SK-N-SH (cell line): ENCODE data around the gene TMED3. TPM values are rescaled to one million over a fixed set of nuclear protein-coding genes. Genes with fewer than 3 reads are reported as not detected.
"Not testable (repeated sequence)": the region's sequence is repeated elsewhere in the genome, so short reads cannot be mapped to it uniquely, and the experiment has no call there.

Source experiments
- CTCF ChIA-PET: fragments of 300-600, 350-600 bp; formaldehyde crosslinking; extraction: SDS; loops from one replicate; lab custom pipeline; 2021; lab: Yijun Ruan, JAX
- POLR2A ChIA-PET: fragments of 350-600 bp; sonication (Branson Sonifier 250); formaldehyde crosslinking; extraction: SDS; loops from one replicate; lab custom pipeline; 2020; ENCODE audit warnings: antibody characterized with exemption, inconsistent platforms; lab: Yijun Ruan, JAX
- DNase-seq: peaks from one replicate; pipeline ENCODE4 v3.0.0; 2012
- H2AFZ ChIP-seq: fragments of 200-600 bp; sonication (generic); 2 replicates; pipeline ENCODE4 v1.8.1; 2016; ENCODE audit warnings: antibody characterized with exemption, mild to moderate bottlenecking, low read depth
- H3F3A ChIP-seq: fragments of 200-600 bp; sonication (generic); replicated peaks from 2 replicates; pipeline ENCODE3; 2016; ENCODE audit warnings: antibody characterized with exemption, mild to moderate bottlenecking; ENCODE audit not compliant: insufficient read depth
- H3K27ac ChIP-seq, 2 experiments: fragments of 200-500 bp in 1 of 2; fragments of 200-600 bp in 1 of 2; sonication (Bioruptor generic) in 1 of 2; sonication (generic), shearing (Covaris generic) in 1 of 2; 2 replicates each; pipeline versions ENCODE4 v1.5.1 to v1.6.1; 2014 to 2016; ENCODE audit warnings: low read depth in 2 of 2, inconsistent platforms in 1 of 2, low read length in 1 of 2, mild to moderate bottlenecking in 1 of 2, mixed read lengths in 1 of 2
- H3K27me3 ChIP-seq: fragments of 200-600 bp; sonication (generic), shearing (Covaris generic); 2 replicates; pipeline ENCODE4 v1.6.1; 2016; ENCODE audit warnings: mixed run types; ENCODE audit not compliant: insufficient read depth
- H3K36me3 ChIP-seq, 2 experiments: fragments of 200-500 bp in 1 of 2; fragments of 200-600 bp in 1 of 2; sonication (Bioruptor generic) in 1 of 2; sonication (generic) in 1 of 2; replicated peaks in 1 of 2; 2 replicates each; pipeline versions ENCODE3 to v1.5.1; 2014 to 2016; ENCODE audit warnings: low read length in 1 of 2, mild to moderate bottlenecking in 1 of 2; ENCODE audit not compliant: insufficient read depth in 2 of 2, control insufficient read depth in 1 of 2
- H3K4me1 ChIP-seq, 2 experiments: fragments of 200-500 bp in 1 of 2; fragments of 200-600 bp in 1 of 2; sonication (Bioruptor generic) in 1 of 2; sonication (generic), shearing (Covaris generic) in 1 of 2; 2 replicates each; pipeline versions ENCODE4 v1.5.1 to v1.6.1; 2014 to 2016; ENCODE audit warnings: low read depth in 1 of 2, low read length in 1 of 2, mixed run types in 1 of 2; ENCODE audit not compliant: insufficient read depth in 2 of 2, control insufficient read depth in 1 of 2
- H3K4me2 ChIP-seq: fragments of 200-600 bp; sonication (generic), shearing (Covaris generic); 2 replicates; pipeline ENCODE4 v1.6.1; 2017; ENCODE audit warnings: mixed run types
- H3K4me3 ChIP-seq, 2 experiments: fragments of 200-500 bp in 1 of 2; fragments of 200-600 bp in 1 of 2; sonication (Bioruptor generic) in 1 of 2; sonication (generic), shearing (Covaris generic) in 1 of 2; 2 replicates each; pipeline versions ENCODE4 v1.5.1 to v1.8.1; 2014 to 2016; ENCODE audit warnings: low read depth in 2 of 2, inconsistent platforms in 1 of 2, low read length in 1 of 2, mild to moderate bottlenecking in 1 of 2, mixed read lengths in 1 of 2, moderate library complexity in 1 of 2
- H3K79me2 ChIP-seq: fragments of 200-600 bp; sonication (generic); 2 replicates; pipeline ENCODE4 v1.8.1; 2017; ENCODE audit warnings: mild to moderate bottlenecking; ENCODE audit not compliant: insufficient read depth
- H3K9ac ChIP-seq: fragments of 200-600 bp; sonication (generic); 2 replicates; pipeline ENCODE4 v1.6.1; 2017; ENCODE audit warnings: mixed run types
- H3K9me2 ChIP-seq: fragments of 200-600 bp; sonication (generic); 2 replicates; pipeline ENCODE4 v1.6.1; 2017; ENCODE audit warnings: mixed run types
- H3K9me3 ChIP-seq: fragments of 200-600 bp; sonication (generic); 2 replicates; pipeline ENCODE4 v1.6.1; 2017; ENCODE audit warnings: mixed run types, mild to moderate bottlenecking, moderate library complexity
- H4K20me1 ChIP-seq: fragments of 200-600 bp; sonication (generic); 2 replicates; pipeline ENCODE4 v1.6.1; 2017; ENCODE audit warnings: mild to moderate bottlenecking, mixed run types; ENCODE audit not compliant: insufficient read depth
- CHD2 ChIP-seq: fragments of 150-350 bp; IDR thresholded peaks from 2 replicates; pipeline ENCODE4 v1.6.1; 2018; ENCODE audit warnings: low read length; ENCODE audit not compliant: partially characterized antibody
- JUND ChIP-seq: IDR thresholded peaks from 2 replicates; pipeline ENCODE4 v1.4.0; 2012
- MAX ChIP-seq: IDR thresholded peaks from 2 replicates; pipeline ENCODE4 v1.4.0; 2012; ENCODE audit warnings: low read depth
- NFIC ChIP-seq: IDR thresholded peaks from 2 replicates; pipeline ENCODE4 v1.4.0; 2012; ENCODE audit warnings: borderline replicate concordance
- POLR2AphosphoS5 ChIP-seq: IDR thresholded peaks from 2 replicates; pipeline ENCODE4 v1.6.1; 2012; ENCODE audit warnings: low read depth, low read length
- RCOR1 ChIP-seq: fragments of 150-350 bp; IDR thresholded peaks from 2 replicates; pipeline ENCODE4 v1.6.1; 2017; ENCODE audit warnings: antibody characterized with exemption, low read length
- RFX5 ChIP-seq: IDR thresholded peaks from 2 replicates; pipeline ENCODE4 v1.6.1; 2012; ENCODE audit warnings: mild to moderate bottlenecking, improper control_type of control experiment, low read length
- RXRA ChIP-seq: IDR thresholded peaks from 2 replicates; pipeline ENCODE4 v1.4.0; 2012; ENCODE audit warnings: low read depth, mild to moderate bottlenecking, borderline replicate concordance
- TCF12 ChIP-seq: IDR thresholded peaks from 2 replicates; pipeline ENCODE4 v1.4.0; 2012
- TEAD4 ChIP-seq: IDR thresholded peaks from 2 replicates; pipeline ENCODE4 v1.4.0; 2012; ENCODE audit warnings: mild to moderate bottlenecking, borderline replicate concordance; ENCODE audit not compliant: insufficient read depth
- USF2 ChIP-seq: fragments of 150-350 bp; IDR thresholded peaks from 2 replicates; pipeline ENCODE4 v1.6.1; 2017; ENCODE audit warnings: antibody characterized with exemption, low read length, low read depth, borderline replicate concordance
- WGBS: methylation state at CpG from one replicate; pipeline ENCODE4 v1.1.6; 2017; ENCODE audit warnings: low lambda C conversion rate; 5-methylcytosine and 5-hydroxymethylcytosine counted together
- polyA plus RNA-seq, 3 experiments: library from polyadenylated mRNA; depleted of rRNA; stranded (reverse); fragments of >200 nt; gene quantifications; 2 replicates each; pipeline ENCODE4 v1.2.3, GENCODE V29; 2012
- TF ChIP-seq, protein P1 (sequence below): IDR thresholded peaks from 2 replicates; pipeline ENCODE4 v1.4.0; 2012; ENCODE audit warnings: low read depth, borderline replicate concordance
- TF ChIP-seq, protein P2 (sequence below): IDR thresholded peaks from 2 replicates; pipeline ENCODE4; 2012

TMED3 gene
- polyA plus RNA-seq, 1 of the 3 experiments (the other 2 are of a cell fraction): 128 TPM

GRCh38 chr15:79315623-79316328 is 4.9 kb downstream of the TMED3 start:
- Histone ChIP-seq H3K9ac (no peak overlapping the region), H3K4me3 (no peak overlapping the region), H3K27ac (no peak overlapping the region), H3K4me1 (peaks cover 0 to 11% of the 10 kb centered on the region in 2 experiments; a peak in 2 of 4 replicates), H3K9me2 (no peaks in the 10 kb centered on the region), H3K27me3 (no peaks in the 10 kb centered on the region), H3K36me3 (peaks cover 39 to 69% of the 10 kb centered on the region in 2 experiments), H2AFZ (no peak overlapping the region), H3K79me2 (peaks cover 55% of the 10 kb centered on the region), H3K9me3 (no peaks in the 10 kb centered on the region), H3K4me2 (no peak overlapping the region), H3F3A (no peaks in the 10 kb centered on the region), H4K20me1 (peaks cover 5% of the 10 kb centered on the region; the same call in 1 of the 2 replicates)
- ChIA-PET CTCF (interaction anchor here (0.6 to 2.1 kb wide), 3 partner anchors 24 to 540 kb away, joined by 3 to 9 read pairs (median 3); no protein-coding TSS in a partner anchor), POLR2A (no interaction called here)
- TF ChIP-seq TCF12: no peak
- TF ChIP-seq MAX: no peak
- DNase-seq: no peak
- WGBS: 86% methylated on average over 9 of the region's 10 CpGs

DNA sequence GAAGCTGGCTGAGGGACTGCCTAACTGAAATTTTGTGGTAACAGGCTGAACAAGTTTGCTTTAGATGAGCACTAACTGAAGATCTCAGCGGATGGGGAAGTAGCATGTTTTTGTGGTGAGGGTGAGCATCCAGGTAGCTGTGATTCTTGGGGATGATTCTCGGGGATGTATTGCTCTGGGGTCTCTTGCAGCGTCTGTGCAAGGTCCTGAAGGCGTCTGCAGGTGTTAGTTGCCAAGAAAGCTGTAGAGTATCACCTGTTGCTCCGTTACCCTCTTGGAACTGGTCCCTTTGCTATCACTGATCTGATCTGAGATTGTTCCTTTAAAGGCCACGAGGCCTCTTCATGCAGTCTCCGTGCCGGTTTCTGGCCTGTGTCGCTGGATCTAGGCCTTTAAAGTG is 6.0 kb downstream of the TMED3 start:
- peaks cover 0 to 8% of the 10 kb centered on the region in 2 experiments; a peak in 2 of 4 replicates for H3K4me1 ChIP-seq
- TF ChIP-seq RXRA (no peak), TEAD4 (no peak), POLR2AphosphoS5 (no peak), NFIC (no peak), MAX (no peak), USF2 (no peak), JUND (no peak), RFX5 (no peak), TCF12 (no peak), RCOR1 (no peak), CHD2 (no peak)
- TF ChIP-seq, protein P1, sequence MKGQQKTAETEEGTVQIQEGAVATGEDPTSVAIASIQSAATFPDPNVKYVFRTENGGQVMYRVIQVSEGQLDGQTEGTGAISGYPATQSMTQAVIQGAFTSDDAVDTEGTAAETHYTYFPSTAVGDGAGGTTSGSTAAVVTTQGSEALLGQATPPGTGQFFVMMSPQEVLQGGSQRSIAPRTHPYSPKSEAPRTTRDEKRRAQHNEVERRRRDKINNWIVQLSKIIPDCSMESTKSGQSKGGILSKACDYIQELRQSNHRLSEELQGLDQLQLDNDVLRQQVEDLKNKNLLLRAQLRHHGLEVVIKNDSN: no peak
- TF ChIP-seq, protein P2, sequence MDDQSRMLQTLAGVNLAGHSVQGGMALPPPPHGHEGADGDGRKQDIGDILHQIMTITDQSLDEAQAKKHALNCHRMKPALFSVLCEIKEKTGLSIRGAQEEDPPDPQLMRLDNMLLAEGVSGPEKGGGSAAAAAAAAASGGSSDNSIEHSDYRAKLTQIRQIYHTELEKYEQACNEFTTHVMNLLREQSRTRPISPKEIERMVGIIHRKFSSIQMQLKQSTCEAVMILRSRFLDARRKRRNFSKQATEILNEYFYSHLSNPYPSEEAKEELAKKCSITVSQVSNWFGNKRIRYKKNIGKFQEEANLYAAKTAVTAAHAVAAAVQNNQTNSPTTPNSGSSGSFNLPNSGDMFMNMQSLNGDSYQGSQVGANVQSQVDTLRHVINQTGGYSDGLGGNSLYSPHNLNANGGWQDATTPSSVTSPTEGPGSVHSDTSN: no peak
- H3K27me3 ChIP-seq: no peaks in the 10 kb centered on the region
- CTCF ChIA-PET: interaction anchor here (2.1 kb wide), 1 partner anchor 23 kb away, joined by 9 read pairs; no protein-coding TSS in a partner anchor
- H3K36me3 ChIP-seq: peaks cover 45 to 80% of the 10 kb centered on the region in 2 experiments
- no peaks in the 10 kb centered on the region for H3K9me3 ChIP-seq
- H3K4me3 ChIP-seq: no peak overlapping the region
- no peak overlapping the region for H3K4me2 ChIP-seq
- no peaks in the 10 kb centered on the region for H3F3A ChIP-seq
- peaks cover 47% of the 10 kb centered on the region for H3K79me2 ChIP-seq
- no peak for DNase-seq
- H2AFZ ChIP-seq: no peak overlapping the region
- no peaks in the 10 kb centered on the region for H3K9me2 ChIP-seq
- H3K9ac ChIP-seq: no peak overlapping the region
- POLR2A ChIA-PET: no interaction called here
- WGBS: 92% methylated on average over 9 of the region's 9 CpGs
- no peak overlapping the region for H3K27ac ChIP-seq
- peaks cover 5% of the 10 kb centered on the region; the same call in 1 of the 2 replicates for H4K20me1 ChIP-seq

- peaks cover 12% of the 10 kb centered on the region; the same call in 1 of the 2 replicates for H4K20me1 ChIP-seq
- DNase-seq, H3K4me3 ChIP-seq, H3K27ac ChIP-seq, H3K4me1 ChIP-seq, H3K9ac ChIP-seq, H3K4me2 ChIP-seq, H3K9me3 ChIP-seq, H3K27me3 ChIP-seq, H3F3A ChIP-seq, POLR2A ChIA-PET, H2AFZ ChIP-seq, H3K9me2 ChIP-seq: not testable (repeated sequence)
- peaks cover 21% of the 10 kb centered on the region for H3K79me2 ChIP-seq
- CTCF ChIA-PET: interaction anchor here (1.0 kb wide), 1 partner anchor 20 kb away, joined by 4 read pairs; no protein-coding TSS in a partner anchor
- 94% methylated on average over 9 of the region's 9 CpGs for WGBS
- H3K36me3 ChIP-seq: peaks cover 31 to 85% of the 10 kb centered on the region in 2 experiments
These were observed 9.1 kb downstream of the TMED3 start for GRCh38 chr15:79319973-79320372.
